ENCODE data around the gene PMPCA.

- no peak for TF ChIP-seq POLR2A (IDR thresholded peaks at IDR 0.05)
- peak in 1 of 4 donors; percentile 10 for TF ChIP-seq CTCF (IDR thresholded peaks at IDR 0.05)
These were observed 46.3 kb upstream of the PMPCA start for GRCh38 chr9:136363949-136364748.
